Type B pancreatic cell (in vitro differentiated cells): ENCODE data around the gene SMYD3. TPM values are rescaled to one million over a fixed set of nuclear protein-coding genes. Genes with fewer than 3 reads are reported as not detected.

ENCODE experiments used
- DNase-seq: peaks from one replicate; pipeline ENCODE4 v3.0.0; 2021; ENCODE audit warnings: mixed read lengths; ENCODE audit not compliant: unreplicated experiment; ENCODE audit errors: extremely low spot score
- H3K27ac Mint-ChIP-seq: 2 replicates; pipeline ENCODE4 v1.8.0; 2021; ENCODE audit warnings: mild to moderate bottlenecking, mixed read lengths
- H3K27me3 Mint-ChIP-seq: 2 replicates; pipeline ENCODE4 v1.8.0; 2021; ENCODE audit warnings: mixed read lengths
- H3K36me3 Mint-ChIP-seq: 2 replicates; pipeline ENCODE4 v1.8.0; 2021; ENCODE audit warnings: mixed read lengths
- H3K4me1 Mint-ChIP-seq: one replicate; pipeline ENCODE4 v1.8.0; 2021; ENCODE audit warnings: mixed read lengths; ENCODE audit not compliant: unreplicated experiment
- H3K4me3 Mint-ChIP-seq: 2 replicates; pipeline ENCODE4 v1.8.0; 2021; ENCODE audit warnings: mild to moderate bottlenecking, mixed read lengths
- H3K9me3 Mint-ChIP-seq: 2 replicates; pipeline ENCODE4 v1.8.0; 2021; ENCODE audit warnings: mixed read lengths
- total RNA-seq: library from RNA; stranded (reverse); gene quantifications from 2 replicates; pipeline ENCODE4 v1.2.1, GENCODE V29; 2021; ENCODE audit warnings: low replicate concordance
- TF ChIP-seq, protein P1 (sequence below): fragments of 200-600 bp; sonication (generic); conservative IDR thresholded peaks from 2 replicates; pipeline ENCODE4 v1.5.0; 2021; ENCODE audit warnings: antibody characterized with exemption, mild to moderate bottlenecking

The SMYD3 gene
- total RNA-seq, 1 donor from 2014 or later: 19.4 TPM

DNA sequence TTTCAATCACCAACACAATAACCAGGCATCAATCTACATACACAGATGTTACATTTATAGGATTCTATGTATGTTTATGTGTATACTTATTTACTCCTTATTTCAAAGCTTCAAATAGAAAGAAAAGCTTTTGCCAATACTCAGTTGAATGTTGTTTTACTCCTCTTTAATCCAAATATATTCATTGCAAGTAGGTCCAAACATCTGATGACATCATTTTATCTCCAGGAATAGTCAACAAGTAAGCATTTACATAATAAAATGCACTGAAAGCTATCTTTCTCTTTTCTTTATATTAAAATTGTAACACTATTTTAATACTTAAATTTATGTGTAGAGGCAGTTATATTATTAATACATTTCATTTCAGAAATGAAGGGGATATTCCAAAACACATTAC lies 380.5 kb downstream of the SMYD3 start:
- Mint-ChIP-seq H3K36me3 (no peaks in the 10 kb centered on the region), H3K4me1 (no peaks in the 10 kb centered on the region), H3K27ac (no peak overlapping the region), H3K27me3 (no peaks in the 10 kb centered on the region), H3K4me3 (no peak overlapping the region), H3K9me3 (no peaks in the 10 kb centered on the region)
- TF ChIP-seq, protein P1, sequence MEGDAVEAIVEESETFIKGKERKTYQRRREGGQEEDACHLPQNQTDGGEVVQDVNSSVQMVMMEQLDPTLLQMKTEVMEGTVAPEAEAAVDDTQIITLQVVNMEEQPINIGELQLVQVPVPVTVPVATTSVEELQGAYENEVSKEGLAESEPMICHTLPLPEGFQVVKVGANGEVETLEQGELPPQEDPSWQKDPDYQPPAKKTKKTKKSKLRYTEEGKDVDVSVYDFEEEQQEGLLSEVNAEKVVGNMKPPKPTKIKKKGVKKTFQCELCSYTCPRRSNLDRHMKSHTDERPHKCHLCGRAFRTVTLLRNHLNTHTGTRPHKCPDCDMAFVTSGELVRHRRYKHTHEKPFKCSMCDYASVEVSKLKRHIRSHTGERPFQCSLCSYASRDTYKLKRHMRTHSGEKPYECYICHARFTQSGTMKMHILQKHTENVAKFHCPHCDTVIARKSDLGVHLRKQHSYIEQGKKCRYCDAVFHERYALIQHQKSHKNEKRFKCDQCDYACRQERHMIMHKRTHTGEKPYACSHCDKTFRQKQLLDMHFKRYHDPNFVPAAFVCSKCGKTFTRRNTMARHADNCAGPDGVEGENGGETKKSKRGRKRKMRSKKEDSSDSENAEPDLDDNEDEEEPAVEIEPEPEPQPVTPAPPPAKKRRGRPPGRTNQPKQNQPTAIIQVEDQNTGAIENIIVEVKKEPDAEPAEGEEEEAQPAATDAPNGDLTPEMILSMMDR: no peak
- DNase-seq: no peak

DNA sequence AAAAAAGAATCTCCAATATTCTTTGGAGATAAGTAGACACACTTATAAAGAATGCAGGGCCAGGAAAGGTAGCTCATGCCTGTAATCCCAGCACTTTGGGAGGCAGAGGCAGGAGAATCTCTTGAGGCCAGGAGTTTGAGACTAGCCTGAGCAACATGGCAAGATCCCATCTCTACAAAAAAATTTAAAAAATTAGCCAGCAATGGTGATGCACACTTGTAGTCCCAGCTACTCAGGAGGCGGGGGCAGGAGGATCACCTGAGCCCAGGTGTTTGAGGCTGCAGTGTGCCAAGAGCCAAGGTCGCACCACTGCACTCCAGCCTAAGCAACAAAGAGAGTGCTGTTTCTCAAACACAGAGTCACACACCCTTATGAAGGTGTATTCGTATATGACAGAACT lies 385.0 kb downstream of the SMYD3 start:
- no peak for DNase-seq
- Mint-ChIP-seq H3K27me3 (no peaks in the 10 kb centered on the region), H3K4me1 (peaks cover 6% of the 10 kb centered on the region), H3K27ac (no peak overlapping the region), H3K4me3 (no peak overlapping the region), H3K36me3 (no peaks in the 10 kb centered on the region), H3K9me3 (no peaks in the 10 kb centered on the region)
- TF ChIP-seq, protein P1: no peak

DNA sequence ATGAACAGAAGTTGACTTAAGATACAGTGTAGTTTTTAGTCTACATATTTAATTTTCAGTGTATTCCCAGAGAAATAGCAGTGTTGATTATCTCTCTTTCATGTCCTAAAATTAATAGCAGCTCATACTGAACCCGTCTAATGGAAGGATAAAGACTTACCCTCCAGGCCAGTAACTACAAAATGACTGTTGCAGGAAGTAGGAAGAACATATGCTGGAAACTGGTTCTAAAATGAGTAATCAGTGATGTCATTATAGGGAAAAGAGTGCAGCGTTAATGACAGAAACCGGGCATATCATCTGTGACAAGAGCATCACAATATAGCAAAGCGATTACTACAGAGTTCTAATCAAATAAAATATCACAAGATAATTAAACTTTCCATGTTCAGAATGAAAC lies 385.5 kb downstream of the SMYD3 start:
- no peak for DNase-seq
- Mint-ChIP-seq H3K4me3 (no peak overlapping the region), H3K4me1 (peaks cover 9% of the 10 kb centered on the region), H3K36me3 (no peaks in the 10 kb centered on the region), H3K27me3 (no peaks in the 10 kb centered on the region), H3K9me3 (no peaks in the 10 kb centered on the region), H3K27ac (no peak overlapping the region)
- TF ChIP-seq, protein P1: no peak

DNA sequence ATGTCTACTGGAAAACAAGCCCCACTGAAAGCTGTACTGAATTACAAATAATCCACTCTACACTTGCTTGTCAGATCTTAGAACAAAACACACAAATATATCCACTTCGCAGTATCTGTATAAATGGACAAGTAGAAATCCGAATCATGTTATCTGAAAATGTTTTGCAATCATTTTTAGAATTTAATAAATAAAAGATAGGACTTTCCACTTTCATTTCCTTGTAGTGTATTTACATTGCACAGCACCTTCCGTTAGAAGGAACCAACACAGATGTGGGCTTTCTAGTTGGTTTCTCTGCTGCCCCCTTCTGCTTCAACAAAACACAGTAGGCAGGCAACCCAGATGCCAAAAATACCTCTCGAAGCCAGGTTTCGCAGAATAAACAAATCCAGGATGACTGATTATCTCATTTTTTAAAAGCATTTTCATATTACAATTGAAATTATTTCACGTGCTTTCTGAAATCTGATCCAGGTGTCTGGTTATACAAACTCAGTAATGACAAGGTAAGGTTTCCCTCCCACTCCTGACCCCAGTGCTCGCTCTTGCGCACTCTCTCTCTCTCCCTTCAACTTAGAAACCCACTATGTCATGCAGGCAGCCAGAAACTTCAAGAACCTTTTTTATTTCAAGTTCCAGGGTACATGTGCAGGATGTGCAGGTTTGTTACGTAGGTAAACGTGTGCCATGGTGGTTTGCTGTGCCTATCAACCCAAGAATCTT lies 389.9 kb downstream of the SMYD3 start:
- H3K4me1 Mint-ChIP-seq: peaks cover 9% of the 10 kb centered on the region
- no peak overlapping the region for H3K4me3 Mint-ChIP-seq
- TF ChIP-seq, protein P1: peak; percentile 70
- DNase-seq: no peak
- H3K36me3 Mint-ChIP-seq: no peaks in the 10 kb centered on the region
- H3K27ac Mint-ChIP-seq: no peak overlapping the region
- no peaks in the 10 kb centered on the region for H3K27me3 Mint-ChIP-seq
- no peaks in the 10 kb centered on the region for H3K9me3 Mint-ChIP-seq

DNA sequence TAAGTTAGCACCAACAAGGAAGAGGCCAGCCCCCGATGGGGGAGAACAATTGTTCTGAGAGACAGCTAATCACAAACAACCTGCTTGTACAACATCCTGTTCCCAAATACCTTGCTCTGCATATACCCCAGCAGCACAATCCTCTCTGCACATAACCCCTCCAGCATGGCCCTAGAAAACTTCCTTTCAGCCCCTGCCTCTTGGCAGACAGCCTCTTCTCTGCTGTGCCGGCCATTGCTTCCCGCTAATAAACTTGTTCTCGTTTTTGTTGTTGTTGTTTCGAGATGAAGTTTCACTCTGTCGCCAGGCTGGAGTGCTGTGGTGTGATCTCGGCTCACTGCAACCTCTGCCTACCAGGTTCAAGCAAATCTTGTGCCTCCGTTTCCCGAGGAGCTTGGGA lies 392.7 kb downstream of the SMYD3 start:
- no peaks in the 10 kb centered on the region for H3K27me3 Mint-ChIP-seq
- H3K27ac Mint-ChIP-seq: no peak overlapping the region
- no peaks in the 10 kb centered on the region for H3K36me3 Mint-ChIP-seq
- H3K4me3 Mint-ChIP-seq: no peak overlapping the region
- TF ChIP-seq, protein P1: no peak
- H3K4me1 Mint-ChIP-seq: peaks cover 16% of the 10 kb centered on the region
- DNase-seq: no peak
- H3K9me3 Mint-ChIP-seq: no peaks in the 10 kb centered on the region
